HG02623 (cell line): ENCODE data around the gene TCP1.
"Not testable (repeated sequence)": the region's sequence is repeated elsewhere in the genome, so short reads cannot be mapped to it uniquely, and the experiment has no call there.

Experiments used
- ATAC-seq: cut with Tn5 transposase; IDR thresholded peaks from one replicate; pipeline ENCODE4 v1.9.1; 2021; ENCODE audit warnings: moderate library complexity; ENCODE audit not compliant: unreplicated experiment

The TCP1 gene

GRCh38 chr6:159778131-159778530 is 11.3 kb downstream of the TCP1 start:
- no peak for ATAC-seq

DNA sequence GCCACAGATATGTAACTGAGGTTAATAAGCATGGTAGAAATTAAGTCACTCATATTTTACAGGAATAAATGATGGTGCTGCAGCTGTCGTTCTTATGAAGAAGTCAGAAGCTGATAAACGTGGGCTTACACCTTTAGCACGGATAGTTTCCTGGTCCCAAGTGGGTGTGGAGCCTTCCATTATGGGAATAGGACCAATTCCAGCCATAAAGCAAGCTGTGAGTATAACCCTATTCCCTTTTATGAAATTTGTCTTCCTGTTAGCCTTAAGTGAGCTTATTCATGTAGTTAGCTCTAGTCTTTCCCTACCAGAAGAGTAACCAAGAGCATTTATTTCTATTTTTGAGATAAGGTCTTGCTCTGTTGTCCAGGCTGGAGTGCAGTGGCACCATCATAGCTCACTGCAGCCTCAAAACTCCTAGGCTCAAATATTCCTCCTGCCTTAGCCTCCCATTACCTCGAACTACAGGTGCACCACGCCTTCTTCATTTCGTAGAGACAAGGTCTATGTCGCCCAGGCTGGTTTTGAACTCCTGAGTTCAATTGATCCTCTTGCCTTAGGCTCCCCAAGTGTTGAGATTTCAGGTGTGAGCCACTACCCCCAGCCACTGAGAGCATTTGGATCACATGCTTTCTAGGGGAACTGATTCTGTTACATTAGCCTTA is 12.0 kb downstream of the TCP1 start:
- no peak for ATAC-seq

GRCh38 chr6:159772196-159772595 is 17.2 kb downstream of the TCP1 start:
- ATAC-seq = no peak

GRCh38 chr6:159769470-159769869 is 19.9 kb downstream of the TCP1 start:
- no peak for ATAC-seq

GRCh38 chr6:159766906-159767305 is 22.5 kb downstream of the TCP1 start:
- no peak for ATAC-seq

GRCh38 chr6:159762681-159763293 is 26.6 kb downstream of the TCP1 start:
- ATAC-seq = no peak

- peak; percentile 98 for ATAC-seq
These were observed 27.3 kb downstream of the TCP1 start, which contains the start of gene ACAT2 for GRCh38 chr6:159761873-159762680. Gene ACAT2, plus strand, starts transcription at chr6:159762045. Its CDS starts 43 bp downstream, at chr6:159762088.

DNA sequence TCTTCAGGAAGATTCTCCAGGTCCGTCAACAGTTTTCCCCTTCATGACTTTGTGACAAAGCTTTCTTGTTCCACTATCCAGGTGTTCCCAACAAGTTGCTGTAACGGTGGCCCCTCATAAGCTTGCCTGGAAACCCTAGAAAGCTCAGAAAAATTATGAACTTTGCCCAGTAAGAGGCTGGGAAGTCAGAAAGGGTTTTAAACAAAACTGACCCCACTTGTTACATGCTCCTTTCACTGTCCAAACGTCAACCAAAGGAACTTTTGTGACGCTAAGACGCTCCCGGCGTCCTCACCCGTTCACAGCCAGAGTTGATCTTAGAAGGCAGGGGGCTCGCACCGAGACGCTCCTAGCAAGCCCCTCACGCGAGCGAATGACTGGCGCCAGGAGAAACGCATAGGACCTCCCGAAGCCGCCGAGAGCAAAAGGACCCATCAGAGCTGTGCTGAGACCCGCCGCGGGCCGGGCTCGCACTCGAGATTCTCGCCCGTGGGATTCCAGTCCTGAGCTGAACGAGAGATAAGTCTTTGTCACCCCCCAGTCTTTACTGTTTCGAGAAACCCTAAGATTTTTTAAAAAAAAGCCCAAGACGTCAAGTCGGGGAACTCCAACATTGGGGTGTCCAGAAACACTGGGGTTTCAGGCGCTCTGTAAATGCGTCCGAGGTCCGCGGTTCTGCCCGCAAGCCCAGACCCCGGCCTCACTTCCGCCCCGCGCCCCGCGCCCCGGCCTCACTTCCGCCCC is 28.1 kb downstream of the TCP1 start:
- ATAC-seq = no peak

- no peak for ATAC-seq
These were observed 28.8 kb downstream of the TCP1 start for GRCh38 chr6:159760602-159761057.

DNA sequence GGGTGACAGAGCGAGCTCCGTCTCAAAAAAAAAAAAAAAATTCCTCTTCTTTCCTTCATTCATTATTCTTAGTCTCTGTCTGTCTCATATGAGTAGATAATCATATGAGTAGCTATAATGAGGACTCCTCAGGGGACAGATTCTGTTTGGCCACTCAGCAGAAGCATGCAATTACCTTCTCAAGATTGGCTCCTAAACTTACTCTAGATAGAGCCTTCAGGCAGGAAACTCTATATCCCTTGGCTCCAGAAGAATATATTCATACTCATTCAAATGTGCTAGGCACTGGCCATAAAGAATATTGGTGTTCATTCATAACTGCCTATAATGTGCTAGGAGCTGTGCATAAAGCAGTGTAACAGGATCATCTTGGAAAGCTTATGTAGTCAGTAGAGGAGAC is 29.8 kb downstream of the TCP1 start:
- no peak for ATAC-seq

GRCh38 chr6:159758031-159759001 is 31.1 kb downstream of the TCP1 start:
- no peak for ATAC-seq

DNA sequence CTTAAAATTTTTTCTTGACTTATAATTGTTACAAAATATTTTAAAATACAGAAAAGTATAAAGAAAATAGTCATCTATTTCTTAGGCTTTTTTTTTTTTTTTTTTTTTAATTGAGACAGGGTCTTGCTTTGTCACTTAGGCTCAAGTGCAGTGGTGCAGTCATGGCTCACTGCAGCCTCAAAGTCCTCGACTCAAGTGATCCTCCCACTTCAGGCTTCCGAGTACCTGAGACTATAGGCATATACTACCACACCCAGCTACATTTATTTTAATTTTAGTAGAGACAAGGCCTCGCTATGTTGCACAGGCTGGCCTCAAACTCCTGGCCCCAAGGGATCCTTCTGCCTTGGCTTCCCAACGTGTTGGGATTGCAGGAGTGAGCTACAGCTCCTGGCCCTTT is 32.9 kb downstream of the TCP1 start:
- no peak for ATAC-seq

- ATAC-seq = no peak
These were observed 34.2 kb downstream of the TCP1 start for GRCh38 chr6:159754959-159755914.

DNA sequence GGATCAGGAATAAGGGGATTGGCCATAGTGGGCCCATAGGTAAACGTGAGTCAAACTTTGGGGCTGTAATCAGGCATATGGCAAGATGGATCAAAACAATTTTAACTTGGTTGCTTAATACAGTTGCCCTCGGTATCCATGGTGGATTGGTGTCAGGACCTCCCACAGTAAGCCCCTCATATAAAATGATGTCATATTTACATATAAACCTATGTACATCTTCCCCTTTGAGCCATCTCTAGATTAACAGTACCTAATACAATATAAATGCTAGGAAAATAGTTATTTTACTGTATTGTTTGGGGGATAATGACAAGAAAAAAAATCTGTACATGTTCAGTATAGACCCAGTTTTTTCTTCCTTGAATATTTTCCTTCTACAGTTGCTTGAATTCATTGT is 35.0 kb downstream of the TCP1 start:
- ATAC-seq = no peak

DNA sequence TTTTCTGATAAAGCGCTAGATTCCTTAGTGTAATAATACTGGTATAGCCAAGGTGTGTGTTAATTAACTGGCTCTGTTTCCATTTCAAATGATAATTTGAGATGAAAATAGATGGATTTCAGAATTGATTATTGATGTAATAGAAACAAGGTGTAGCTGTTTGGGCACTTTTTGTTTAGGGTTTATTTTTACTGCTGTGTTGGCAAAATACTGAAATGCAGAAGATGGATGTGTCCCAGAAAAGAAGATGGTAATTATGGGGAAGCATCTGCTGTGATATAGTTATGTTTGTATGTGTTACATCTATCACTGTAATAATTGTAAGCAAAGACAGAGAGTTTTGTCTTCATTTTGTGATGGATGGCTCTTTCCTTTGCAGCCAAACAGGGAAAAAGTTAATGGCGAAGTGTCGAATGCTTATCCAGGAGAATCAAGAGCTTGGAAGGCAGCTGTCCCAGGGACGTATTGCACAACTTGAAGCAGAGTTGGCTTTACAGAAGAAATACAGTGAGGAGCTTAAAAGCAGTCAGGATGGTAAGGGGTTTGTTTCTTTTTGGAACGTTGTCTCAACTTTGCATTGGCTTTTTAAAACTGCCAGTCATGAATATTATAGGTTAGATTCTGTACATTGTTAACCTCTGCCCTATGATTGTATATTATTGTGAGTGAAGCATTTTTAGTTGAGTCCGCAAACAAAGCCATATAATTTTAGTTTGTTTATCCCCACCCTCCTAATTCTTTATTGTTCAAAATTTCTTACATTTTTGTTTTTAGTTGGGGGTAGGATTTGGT is 36.1 kb downstream of the TCP1 start:
- no peak for ATAC-seq

DNA sequence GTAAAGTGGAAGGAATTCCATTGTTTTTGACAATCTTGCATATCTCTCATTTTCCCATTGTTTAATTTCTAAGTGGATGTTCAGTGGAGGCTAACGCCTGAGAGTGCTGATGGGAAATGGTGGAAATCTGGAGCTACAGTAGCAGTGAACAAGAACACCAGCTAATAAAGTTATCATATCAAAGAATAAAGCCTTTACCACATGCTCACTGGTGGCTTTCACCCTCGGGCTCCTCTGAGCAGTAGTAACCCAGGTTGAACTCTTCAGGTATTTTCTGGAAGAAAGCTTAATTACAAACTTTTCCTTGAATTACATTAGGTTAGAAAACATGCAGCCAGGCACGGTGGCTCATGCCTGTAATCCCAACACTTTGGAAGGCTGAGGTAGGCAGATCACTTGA is 38.0 kb downstream of the TCP1 start:
- no peak for ATAC-seq

DNA sequence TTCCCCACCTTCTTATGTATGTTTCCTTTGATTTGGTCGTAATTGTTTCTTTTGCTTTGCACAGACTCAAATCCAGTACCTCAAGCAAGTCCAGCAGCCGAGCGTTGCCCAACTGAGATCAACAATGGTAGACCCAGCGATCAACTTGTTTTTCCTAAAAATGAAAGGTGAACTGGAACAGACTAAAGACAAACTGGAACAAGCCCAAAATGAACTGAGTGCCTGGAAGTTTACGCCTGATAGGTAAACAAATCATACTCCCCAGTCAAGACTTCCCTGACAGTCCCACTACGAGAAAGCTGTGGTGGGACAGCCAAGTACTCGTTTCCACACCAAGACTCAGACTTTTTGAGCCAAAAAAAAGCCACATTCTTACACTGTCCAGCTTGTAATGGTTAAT is 41.3 kb downstream of the TCP1 start:
- ATAC-seq = not testable (repeated sequence)

GRCh38 chr6:159746759-159747158 is 42.6 kb downstream of the TCP1 start:
- no peak for ATAC-seq
